Endothelial cell of umbilical vein (primary cell): ENCODE data around the gene ABCF1. TPM values are rescaled to one million over a fixed set of nuclear protein-coding genes. Genes with fewer than 3 reads are reported as not detected.
"Not testable (repeated sequence)": the region's sequence is repeated elsewhere in the genome, so short reads cannot be mapped to it uniquely, and the experiment has no call there.

Experiments used
- BruUV-seq: library from RNA; stranded (reverse); fragments of 400-500 nt; replicated peaks from 2 replicates; lab custom pipeline; 2021; lab: Mats Ljungman, UMichigan
- CTCF ChIA-PET: fragments of 300-600, 350-600 bp; sonication (Branson Sonifier 250); formaldehyde crosslinking; loops from one replicate; lab custom pipeline; 2021; ENCODE audit warnings: antibody characterized with exemption, inconsistent platforms; lab: Charles Lee
- POLR2A ChIA-PET: fragments of 300-600, 350-600 bp; sonication (Branson Sonifier 250); formaldehyde crosslinking; loops from one replicate; lab custom pipeline; 2021; ENCODE audit warnings: antibody characterized with exemption, inconsistent platforms; lab: Charles Lee
- DNase-seq: peaks from one replicate; pipeline ENCODE4 v3.0.0-alpha.2; 2011; ENCODE audit warnings: low read depth, low spot score
- FAIRE-seq: peaks from 2 replicates; lab custom pipeline; 2011; peaks lifted over from hg19 to GRCh38; lab: Jason Lieb, UNC
- H2AFZ ChIP-seq: 2 replicates; pipeline ENCODE4 v1.6.0; 2012; ENCODE audit warnings: low read depth, low read length, control low read depth, inconsistent platforms
- H3K27ac ChIP-seq: 2 replicates; pipeline ENCODE4 v1.5.1; 2011; ENCODE audit warnings: low read depth, mild to moderate bottlenecking, control low read depth, low read length, moderate library complexity; ENCODE audit not compliant: insufficient read depth
- H3K27me3 ChIP-seq, 2 experiments: 2 replicates each; pipeline versions ENCODE4 v1.6.0 to v1.6.1; 2011; ENCODE audit warnings: low read length in 2 of 2, mixed read lengths in 1 of 2; ENCODE audit not compliant: control insufficient read depth in 2 of 2, insufficient read depth in 2 of 2
- H3K36me3 ChIP-seq, 2 experiments: 2 replicates in 1 of 2; 3 replicates in 1 of 2; pipeline ENCODE4 v1.5.1; 2011; ENCODE audit warnings: low read length in 2 of 2, mild to moderate bottlenecking in 1 of 2, moderate library complexity in 1 of 2; ENCODE audit not compliant: control insufficient read depth in 2 of 2, insufficient read depth in 2 of 2; ENCODE audit errors: extremely low read depth in 1 of 2
- H3K4me1 ChIP-seq: 3 replicates; pipeline ENCODE4 v1.5.1; 2011; ENCODE audit warnings: mild to moderate bottlenecking, low read length; ENCODE audit not compliant: control insufficient read depth, insufficient read depth; ENCODE audit errors: extremely low read depth
- H3K4me2 ChIP-seq: 2 replicates; pipeline ENCODE4 v1.6.1; 2011; ENCODE audit warnings: low read length, control low read depth, mixed read lengths; ENCODE audit not compliant: insufficient read depth
- H3K4me3 ChIP-seq, 3 experiments: fragments of 200-600 bp in 1 of 3; sonication (generic), shearing (Covaris generic) in 1 of 3; replicated peaks in 1 of 3; 2 replicates each; pipeline ENCODE4 v1.5.1; 2011 to 2016; ENCODE audit warnings: control low read depth in 3 of 3, low read length in 3 of 3, mild to moderate bottlenecking in 2 of 3, inconsistent platforms in 1 of 3, low read depth in 1 of 3, moderate library complexity in 1 of 3; ENCODE audit not compliant: insufficient read depth in 1 of 3
- H3K79me2 ChIP-seq: 2 replicates; pipeline ENCODE4 v1.6.0; 2012; ENCODE audit warnings: low read length, inconsistent platforms; ENCODE audit not compliant: control insufficient read depth, insufficient read depth
- H3K9ac ChIP-seq: replicated peaks from 2 replicates; pipeline ENCODE3; 2011; ENCODE audit warnings: low read length, control low read depth; ENCODE audit not compliant: insufficient read depth; ENCODE audit errors: extremely low read depth
- H3K9me1 ChIP-seq: replicated peaks from 3 replicates; pipeline ENCODE4 v1.6.0; 2011; ENCODE audit warnings: mild to moderate bottlenecking, low read length; ENCODE audit not compliant: control insufficient read depth, insufficient read depth; ENCODE audit errors: extremely low read depth
- H3K9me3 ChIP-seq: replicated peaks from 2 replicates; pipeline ENCODE4 v1.5.1; 2012; ENCODE audit warnings: low read length, inconsistent platforms; ENCODE audit not compliant: control insufficient read depth, insufficient read depth
- H4K20me1 ChIP-seq: replicated peaks from 2 replicates; pipeline ENCODE3; 2011; ENCODE audit warnings: mild to moderate bottlenecking, low read length; ENCODE audit not compliant: control insufficient read depth, insufficient read depth; ENCODE audit errors: extremely low read depth
- EZH2 ChIP-seq: IDR thresholded peaks from 2 replicates; pipeline ENCODE4 v1.6.1; 2012; ENCODE audit warnings: borderline replicate concordance, low read depth, mild to moderate bottlenecking, moderate library complexity, low read length, inconsistent platforms; ENCODE audit not compliant: severe bottlenecking
- GATA2 ChIP-seq: IDR thresholded peaks from 2 replicates; pipeline ENCODE4 v1.7.0; 2011; ENCODE audit warnings: low read depth, mild to moderate bottlenecking, moderate library complexity, mixed read lengths, low read length; ENCODE audit not compliant: insufficient read length, insufficient read depth
- dilution Hi-C: fragments of 300-500 bp; cut with MboI; formaldehyde crosslinking; loops from one replicate; pipeline ENCODE4 v1.15.0; 2019; ENCODE audit warnings: low sequenced_read_pairs; ENCODE audit not compliant: extremely low pct_ligation_motif_present
- intact Hi-C: fragments of 100-400 bp; cut with micrococcal nuclease; formaldehyde crosslinking; loops from one replicate; pipeline ENCODE4 v1.10.0; 2022
- polyA plus RNA-seq, 4 experiments: library from polyadenylated mRNA; depleted of rRNA in 3 of 4; stranded (reverse) in 3 of 4; unstranded in 1 of 4; fragments of >200 nt; gene quantifications; 2 replicates each; pipeline versions ENCODE4 v1.2.1 to v1.2.3, GENCODE V29; 2011 to 2012; ENCODE audit warnings: missing spikeins in 1 of 4
- total RNA-seq: library from RNA; stranded (reverse); gene quantifications from 2 replicates; pipeline ENCODE4 v1.2.3, GENCODE V29; 2021
- TF ChIP-seq, protein P1 (sequence below), 2 donors: IDR thresholded peaks; 1 replicate in 1 of 2; 2 replicates in 1 of 2; pipeline ENCODE4 v1.5.1; 2011; ENCODE audit warnings: low read length in 2 of 2, mild to moderate bottlenecking in 2 of 2, moderate library complexity in 2 of 2, control low read depth in 1 of 2, inconsistent platforms in 1 of 2, low read depth in 1 of 2; ENCODE audit not compliant: insufficient read depth in 1 of 2; ENCODE audit errors: extremely low read depth in 1 of 2

The ABCF1 gene
- total and polyA plus RNA-seq, 2 donors (not counting 3 experiments of a cell fraction or from before 2014, with no cell fraction given) = 34.0 to 60.3 TPM

DNA sequence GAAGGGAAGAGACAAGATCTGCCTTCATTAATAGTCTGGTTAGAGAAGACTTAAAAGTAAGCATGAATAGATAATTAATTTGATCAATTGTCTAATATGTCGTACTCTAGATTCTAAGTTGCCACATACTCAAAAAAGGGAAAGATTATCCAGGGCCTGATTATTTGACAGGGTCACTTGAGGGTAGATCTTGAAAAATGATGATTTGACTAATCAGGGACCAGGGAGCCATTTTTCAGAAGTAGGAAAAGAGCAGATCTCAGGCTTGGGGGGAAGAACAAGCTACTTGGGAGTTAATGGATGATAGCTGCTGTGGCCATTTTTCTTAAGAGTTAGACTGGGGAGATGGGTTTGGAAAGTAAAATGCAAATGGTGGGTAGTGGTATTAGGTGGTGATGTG, 21.0 kb downstream of the ABCF1 start:
- Histone ChIP-seq H3K4me1 (peaks cover 2% of the 10 kb centered on the region), H3K27ac (no peak overlapping the region), H3K27me3 (no peaks in the 10 kb centered on the region), H3K4me2 (no peak overlapping the region), H2AFZ (no peak overlapping the region), H3K4me3 (no peak overlapping the region), H4K20me1 (no peaks in the 10 kb centered on the region), H3K79me2 (peaks cover 7% of the 10 kb centered on the region), H3K9ac (no peak overlapping the region), H3K36me3 (peaks cover 17 to 18% of the 10 kb centered on the region in 2 experiments), H3K9me3 (no peaks in the 10 kb centered on the region), H3K9me1 (no peaks in the 10 kb centered on the region)
- POLR2A ChIA-PET = no interaction called here
- CTCF ChIA-PET = interaction anchor here (1.0 to 1.2 kb wide), 3 partner anchors 47 to 110 kb away, joined by 3 to 8 read pairs (median 5); no protein-coding TSS in a partner anchor
- no TSS peak for BruUV-seq
- FAIRE-seq (no peak), DNase-seq (no peak)
- intact Hi-C loops (no loop called here), dilution Hi-C loops (no loop called here)
- TF ChIP-seq EZH2 = no peak
- TF ChIP-seq GATA2 = no peak

GRCh38 chr6:30597315-30598144, 26.3 kb downstream of the ABCF1 start:
- ChIA-PET CTCF (interaction anchor here (0.6 to 8.8 kb wide), 22 partner anchors 10 to 490 kb away, joined by 3 to 149 read pairs (median 7); partner anchors contain the start of gene ABCF1), POLR2A (interaction anchor here (0.7 to 6.2 kb wide), 4 partner anchors 11 to 1230 kb away, joined by 3 to 63 read pairs (median 6); no protein-coding TSS in a partner anchor)
- peaks cover 13 to 21% of the 10 kb centered on the region in 2 experiments for H3K36me3 ChIP-seq
- H3K9me1 ChIP-seq, H2AFZ ChIP-seq, H4K20me1 ChIP-seq, BruUV-seq, H3K27ac ChIP-seq, H3K27me3 ChIP-seq, H3K4me1 ChIP-seq, dilution Hi-C loops, H3K9me3 ChIP-seq, H3K4me2 ChIP-seq, H3K9ac ChIP-seq, H3K79me2 ChIP-seq, H3K4me3 ChIP-seq: not testable (repeated sequence)
- intact Hi-C loops = loop anchor here (1.0 kb wide), 2 partner anchors 56 to 114 kb away; no protein-coding TSS in a partner anchor
- peak; percentile 92 for FAIRE-seq
- peak; percentile 84 for DNase-seq
- TF ChIP-seq, protein P1, sequence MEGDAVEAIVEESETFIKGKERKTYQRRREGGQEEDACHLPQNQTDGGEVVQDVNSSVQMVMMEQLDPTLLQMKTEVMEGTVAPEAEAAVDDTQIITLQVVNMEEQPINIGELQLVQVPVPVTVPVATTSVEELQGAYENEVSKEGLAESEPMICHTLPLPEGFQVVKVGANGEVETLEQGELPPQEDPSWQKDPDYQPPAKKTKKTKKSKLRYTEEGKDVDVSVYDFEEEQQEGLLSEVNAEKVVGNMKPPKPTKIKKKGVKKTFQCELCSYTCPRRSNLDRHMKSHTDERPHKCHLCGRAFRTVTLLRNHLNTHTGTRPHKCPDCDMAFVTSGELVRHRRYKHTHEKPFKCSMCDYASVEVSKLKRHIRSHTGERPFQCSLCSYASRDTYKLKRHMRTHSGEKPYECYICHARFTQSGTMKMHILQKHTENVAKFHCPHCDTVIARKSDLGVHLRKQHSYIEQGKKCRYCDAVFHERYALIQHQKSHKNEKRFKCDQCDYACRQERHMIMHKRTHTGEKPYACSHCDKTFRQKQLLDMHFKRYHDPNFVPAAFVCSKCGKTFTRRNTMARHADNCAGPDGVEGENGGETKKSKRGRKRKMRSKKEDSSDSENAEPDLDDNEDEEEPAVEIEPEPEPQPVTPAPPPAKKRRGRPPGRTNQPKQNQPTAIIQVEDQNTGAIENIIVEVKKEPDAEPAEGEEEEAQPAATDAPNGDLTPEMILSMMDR (IDR thresholded peaks at IDR 0.05; ENCODE audit: extremely low read depth in 1 of 2, insufficient read depth in 1 of 2, low read depth in 1 of 2, low read length in 2 of 2) = peak; percentile 67 to 82
